NCI-H187 (cell line): ENCODE measurements around the gene HECTD4.
A peak's percentile ranks its signal among the peaks of the same experiment; 100 is the strongest.

Experiments
- DNase-seq, 2 experiments: peaks; one replicate each; lab custom pipeline; 2025; lab: John Stamatoyannopoulos, UW

HECTD4 gene

GRCh38 chr12:112176321-112177010, 205.8 kb downstream of the HECTD4 start:
- no peak for DNase-seq

DNA sequence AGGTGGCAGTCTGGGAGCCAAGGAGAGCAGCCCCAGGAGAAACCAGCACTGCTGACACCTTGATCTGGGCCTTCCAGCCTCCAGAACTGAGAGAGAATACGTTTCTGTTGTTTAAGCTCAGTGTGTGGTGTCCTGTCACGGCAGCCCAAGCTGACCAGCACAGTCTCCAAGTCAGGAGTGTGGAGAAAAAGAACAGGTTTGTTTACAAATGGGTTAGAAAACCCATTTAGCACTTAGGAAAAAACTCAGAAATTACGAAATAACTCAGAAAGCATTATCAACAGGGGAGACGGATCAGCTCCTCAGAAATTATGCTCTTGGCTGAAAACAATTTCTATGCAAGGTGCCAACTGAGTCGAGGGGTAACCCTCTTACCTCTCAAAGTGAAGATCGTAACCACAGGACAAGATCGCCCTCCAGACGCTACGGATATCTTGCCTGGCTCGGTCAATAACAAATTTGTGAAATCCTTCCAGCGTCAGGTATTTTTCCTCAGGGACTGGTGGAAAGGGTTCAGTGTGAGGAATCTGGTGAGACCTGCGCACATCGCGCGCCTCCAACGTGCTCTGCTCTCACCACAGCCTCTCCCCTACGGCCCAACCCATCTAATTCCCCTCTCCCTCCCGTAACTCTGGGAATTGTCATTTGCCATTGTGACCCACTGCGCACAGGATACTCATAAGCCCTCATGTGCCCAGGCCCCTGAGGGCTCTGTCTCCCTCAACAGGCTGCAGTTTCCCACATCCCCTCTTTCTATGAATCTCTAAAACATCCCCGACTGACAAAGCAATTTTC, 206.7 kb downstream of the HECTD4 start:
- DNase-seq: no peak

- no peak for DNase-seq
These were observed 209.5 kb downstream of the HECTD4 start for GRCh38 chr12:112172556-112173324.

- no peak for DNase-seq
These were observed 211.1 kb downstream of the HECTD4 start for GRCh38 chr12:112170971-112171596.

- no peak for DNase-seq
These were observed 211.9 kb downstream of the HECTD4 start for GRCh38 chr12:112170376-112170775.

GRCh38 chr12:112169966-112170365, 212.3 kb downstream of the HECTD4 start:
- no peak for DNase-seq

DNA sequence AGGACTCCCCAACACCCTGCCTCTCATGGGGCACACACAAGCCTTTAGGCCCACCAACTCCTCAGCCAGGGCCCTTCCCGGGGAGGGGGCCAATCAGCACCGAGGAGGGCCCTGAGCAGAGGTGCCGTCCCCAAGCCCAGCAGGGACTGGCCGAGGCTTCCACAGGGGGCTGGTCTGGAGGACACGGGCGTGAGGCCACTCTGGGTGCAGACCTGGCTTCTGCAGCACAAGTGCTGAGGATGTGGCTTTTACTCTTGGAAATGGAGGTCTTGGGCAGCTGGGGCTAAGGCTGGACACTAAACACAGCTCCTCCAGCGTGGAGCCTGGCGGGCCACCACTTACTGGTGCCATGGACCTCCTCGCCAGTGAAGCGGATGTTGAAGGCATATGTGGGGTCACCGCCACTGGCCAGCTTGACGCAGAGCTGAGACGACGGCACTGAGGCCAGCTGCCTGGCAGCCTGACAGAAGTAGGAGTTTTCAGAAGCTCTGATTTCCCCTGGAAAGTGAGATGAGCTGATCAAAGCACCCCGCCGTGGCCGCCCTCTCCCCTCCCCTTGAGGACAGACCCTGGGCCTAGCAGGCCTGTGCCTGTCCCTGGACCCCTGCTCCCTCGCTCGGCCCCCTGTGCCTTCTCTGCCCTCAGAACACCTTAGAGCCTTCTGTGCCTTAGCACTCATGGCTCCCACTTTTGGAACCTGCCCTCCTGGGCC, 212.9 kb downstream of the HECTD4 start:
- DNase-seq: no peak

DNA sequence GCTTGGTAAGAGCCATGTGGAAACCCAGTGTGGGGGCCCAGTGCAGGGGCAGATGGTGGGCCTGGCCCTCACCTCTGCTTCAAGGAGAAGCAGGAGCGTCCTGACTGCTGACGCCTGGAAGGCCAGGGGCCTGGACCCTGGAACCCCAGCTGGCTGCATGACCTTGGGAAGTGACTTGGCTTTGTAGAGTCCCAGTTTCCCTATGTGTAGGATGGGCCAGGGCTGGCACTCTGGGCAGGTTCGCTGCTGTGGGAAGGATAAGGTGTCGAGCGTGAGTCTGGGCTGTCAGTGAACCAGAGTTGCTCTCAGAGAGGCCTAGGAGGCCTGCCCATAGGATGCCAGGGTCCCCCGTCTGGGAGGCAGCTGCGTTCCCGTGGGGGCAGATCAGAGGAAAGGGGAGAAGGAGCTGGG, 213.7 kb downstream of the HECTD4 start:
- no peak for DNase-seq

- peak in 1 of 2 experiments; percentile 16 for DNase-seq
These were observed 214.3 kb downstream of the HECTD4 start for GRCh38 chr12:112167718-112168525.

DNA sequence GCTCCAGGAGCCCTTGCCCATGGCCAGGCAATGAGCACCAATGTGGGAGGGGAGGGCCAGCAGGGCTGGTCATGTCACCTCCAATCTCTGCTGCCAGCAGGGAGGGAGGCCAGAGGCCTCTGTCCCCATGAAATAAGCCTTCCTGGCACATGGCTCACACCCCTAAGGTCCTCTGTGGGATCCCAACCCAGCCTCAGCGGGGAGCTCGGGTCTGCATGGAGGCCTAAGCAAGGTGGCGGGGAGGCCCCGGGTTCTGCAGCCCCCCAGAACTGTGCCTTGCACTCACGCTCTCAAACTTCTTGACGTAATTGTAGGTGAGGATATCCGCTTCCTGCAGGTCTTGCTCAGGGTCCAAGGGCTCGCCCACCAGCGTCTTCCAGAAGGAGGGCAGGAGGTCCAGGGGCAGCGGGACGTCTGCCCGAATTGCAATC, 215.2 kb downstream of the HECTD4 start:
- DNase-seq: no peak

GRCh38 chr12:112166051-112167015, 215.9 kb downstream of the HECTD4 start:
- DNase-seq: no peak

- DNase-seq: no peak
These were observed 216.6 kb downstream of the HECTD4 start for GRCh38 chr12:112165624-112166023.

DNA sequence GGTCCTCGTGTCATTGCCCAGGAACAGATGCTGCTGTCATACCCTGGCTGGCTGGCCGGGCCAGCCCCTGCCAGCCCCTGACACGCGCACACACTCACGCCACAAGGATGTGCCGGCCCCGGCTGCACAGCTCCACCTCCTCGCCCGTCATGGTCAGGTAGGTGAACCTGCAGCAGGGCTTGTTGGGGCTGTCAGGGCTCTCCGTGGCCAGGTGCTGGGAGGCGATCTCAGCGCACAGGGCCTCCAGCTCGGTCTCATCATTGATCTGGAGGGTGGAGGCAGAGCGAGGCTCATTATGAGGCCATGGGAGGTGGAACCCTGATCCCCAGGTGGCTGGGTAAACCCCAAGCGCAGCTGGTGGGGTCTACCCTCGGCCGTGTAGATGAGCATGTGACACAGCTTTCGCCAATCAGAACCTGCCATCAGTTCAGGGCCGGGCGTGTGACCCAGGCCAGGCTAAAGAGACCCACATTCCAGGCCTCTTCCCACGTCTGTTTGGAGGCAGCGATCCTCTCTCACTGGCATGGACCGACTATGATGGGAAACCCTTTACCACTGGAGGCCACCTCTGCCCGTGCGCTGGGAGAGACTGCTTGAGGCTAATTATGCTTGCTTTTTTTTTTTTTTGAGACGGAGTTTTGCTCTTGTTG, 218.1 kb downstream of the HECTD4 start:
- DNase-seq: no peak

- DNase-seq: no peak
These were observed 218.7 kb downstream of the HECTD4 start for GRCh38 chr12:112163471-112163991.

GRCh38 chr12:112163056-112163455, 219.2 kb downstream of the HECTD4 start:
- no peak for DNase-seq

DNA sequence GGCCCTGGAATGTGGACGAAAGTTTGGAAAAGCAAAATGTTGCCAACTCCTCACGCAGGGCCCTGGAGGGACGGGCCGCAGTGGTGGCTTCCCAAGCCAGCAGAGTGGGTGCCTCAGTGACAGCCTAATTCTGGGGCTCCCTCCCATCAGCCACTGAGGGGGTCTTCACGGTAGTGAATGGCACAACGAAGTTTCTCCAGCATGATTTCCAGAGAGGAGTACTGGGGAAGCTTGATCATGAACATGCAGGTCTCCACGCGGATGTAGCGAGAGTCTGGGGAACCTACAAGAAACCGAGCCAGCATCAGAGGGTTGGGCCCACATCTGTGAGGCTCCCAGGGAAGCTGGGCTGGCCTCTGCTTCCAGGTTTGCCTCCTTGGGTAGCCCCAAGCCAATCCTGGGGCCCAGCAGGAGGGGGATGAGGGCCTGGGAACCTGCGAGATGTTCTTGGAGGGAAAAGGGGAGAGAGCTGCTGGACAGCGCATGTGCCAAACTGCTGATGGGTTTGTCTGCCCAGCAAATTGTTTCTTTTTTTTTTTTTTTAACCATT, 219.9 kb downstream of the HECTD4 start:
- DNase-seq: no peak

DNA sequence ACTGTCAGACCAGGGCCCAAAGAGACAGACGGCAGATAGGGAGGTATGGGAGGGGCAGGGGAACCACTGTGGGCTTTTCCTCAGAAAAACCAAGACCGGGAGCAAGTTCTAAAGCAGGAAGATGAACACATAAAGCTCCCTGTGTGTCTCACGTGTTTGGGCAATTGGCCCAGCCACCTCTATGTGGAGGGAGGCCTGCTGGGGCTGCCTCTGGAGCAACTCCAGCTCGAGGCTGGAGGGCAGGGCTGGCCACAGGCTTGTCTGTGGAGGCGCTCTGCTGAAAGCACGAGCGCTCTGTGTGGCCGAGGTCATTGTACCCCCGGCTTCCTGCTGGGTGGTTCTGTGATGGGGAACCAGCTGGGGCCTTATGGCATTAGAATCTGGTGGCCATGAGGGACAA, 220.5 kb downstream of the HECTD4 start:
- DNase-seq: no peak

DNA sequence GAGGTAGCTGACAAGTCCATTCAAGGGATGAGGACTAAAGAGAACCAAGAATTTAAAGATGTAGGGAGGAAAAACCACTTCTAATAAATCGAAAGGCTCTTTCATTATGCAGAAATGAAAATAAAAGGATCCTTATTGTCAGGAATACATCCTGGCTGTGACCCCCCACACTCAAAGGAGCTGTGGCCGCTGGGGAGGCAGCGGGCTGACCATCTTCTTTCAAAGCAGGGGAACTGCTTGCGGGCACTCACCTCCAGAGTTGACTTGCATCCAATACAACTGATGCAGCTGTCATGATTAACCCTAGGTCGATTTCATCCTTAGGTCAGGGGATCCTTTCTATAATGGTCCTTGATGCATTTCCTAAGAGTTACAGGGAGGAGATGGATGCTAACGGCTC, 221.6 kb downstream of the HECTD4 start:
- DNase-seq: no peak
